A549 (cell line): ENCODE results near the gene TEAD4. TPM values are rescaled to one million over a fixed set of nuclear protein-coding genes. Genes with fewer than 3 reads are reported as not detected.

Source experiments
- ATAC-seq, 2 experiments: fragments of 200-7000 bp in 1 of 2; fragments of >200 bp in 1 of 2; cut with Nextera tagmentation in 1 of 2; cut with Tn5 transposase in 1 of 2; 3 replicates each; pipeline versions ENCODE4 v1.8.0 to v1.9.1; 2018 to 2020; ENCODE audit warnings: mild to moderate bottlenecking in 1 of 2, moderate library complexity in 1 of 2
- CTCF ChIA-PET: fragments of 300-600 bp; sonication (Branson Sonifier 250); formaldehyde crosslinking; extraction: SDS; loops from one replicate; lab custom pipeline; 2021; ENCODE audit warnings: antibody characterized with exemption, inconsistent platforms; lab: Yijun Ruan, JAX
- POLR2A ChIA-PET: fragments of 350-600 bp; formaldehyde crosslinking; extraction: SDS; loops from one replicate; lab custom pipeline; 2021; ENCODE audit warnings: antibody characterized with exemption, inconsistent platforms; lab: Yijun Ruan, JAX
- DNase-seq, 2 experiments: peaks; one replicate each; pipeline versions ENCODE4 v3.0.0 to v3.0.0-alpha.2; 2011 to 2016; ENCODE audit warnings: low read depth in 1 of 2, low spot score in 1 of 2
- FAIRE-seq: peaks from 2 replicates; lab custom pipeline; 2011; peaks lifted over from hg19 to GRCh38; lab: Jason Lieb, UNC
- H3K27ac ChIP-seq, 2 experiments: fragments of >200 bp; sonication (Bioruptor Twin); formaldehyde crosslinking; 3 replicates each; pipeline ENCODE4 v1.5.1; 2016 to 2017
- H3K4me1 ChIP-seq: fragments of >200 bp; sonication (Bioruptor Twin); formaldehyde crosslinking; 3 replicates; pipeline ENCODE4 v1.6.1; 2016
- H3K4me2 ChIP-seq: fragments of >200 bp; sonication (Bioruptor Twin); formaldehyde crosslinking; 3 replicates; pipeline ENCODE4 v1.6.1; 2016
- H3K4me3 ChIP-seq: fragments of >200 bp; sonication (Bioruptor Twin); formaldehyde crosslinking; 3 replicates; pipeline ENCODE4 v1.5.1; 2016
- H3K9me3 ChIP-seq: fragments of >200 bp; sonication (Bioruptor Twin); formaldehyde crosslinking; 3 replicates; pipeline ENCODE4 v1.6.1; 2016
- CEBPB ChIP-seq, 2 experiments: fragments of >200 bp in 1 of 2; sonication (Bioruptor Twin) in 1 of 2; formaldehyde crosslinking in 1 of 2; IDR thresholded peaks; 2 replicates each; pipeline ENCODE4 v1.6.1; 2012 to 2016
- EHMT2 ChIP-seq: fragments of 200-600 bp; sonication (generic); IDR thresholded peaks from 2 replicates; pipeline ENCODE4 v1.6.1; 2016; ENCODE audit warnings: antibody characterized with exemption, low read depth, mild to moderate bottlenecking, moderate library complexity
- HOXB13 ChIP-seq: fragments of 250-450 bp; sonication (Bioruptor Pico); IDR thresholded peaks from 2 replicates; pipeline ENCODE4 v1.5.0; 2020; ENCODE audit warnings: low read depth, mild to moderate bottlenecking, moderate library complexity
- NFE2L2 ChIP-seq: fragments of 150-350 bp; conservative IDR thresholded peaks from 2 replicates; pipeline ENCODE4 v1.6.1; 2014; ENCODE audit warnings: low read length
- PHF8 ChIP-seq: fragments of 200-600 bp; sonication (generic); IDR thresholded peaks from 2 replicates; pipeline ENCODE4 v1.6.1; 2016; ENCODE audit warnings: low read depth, mild to moderate bottlenecking, antibody characterized with exemption, moderate library complexity, borderline replicate concordance
- POLR2A ChIP-seq: IDR thresholded peaks from 2 replicates; pipeline ENCODE4 v1.6.1; 2012; ENCODE audit warnings: mild to moderate bottlenecking, low read length
- RAD21 ChIP-seq, 2 experiments: fragments of >200 bp in 1 of 2; sonication (Bioruptor Twin) in 1 of 2; formaldehyde crosslinking in 1 of 2; IDR thresholded peaks in 1 of 2; conservative IDR thresholded peaks in 1 of 2; 2 replicates in 1 of 2; 3 replicates in 1 of 2; pipeline ENCODE4 v1.6.1; 2012 to 2018; ENCODE audit warnings: inconsistent platforms in 1 of 2
- SMC3 ChIP-seq: fragments of >200 bp; sonication (Bioruptor Twin); formaldehyde crosslinking; IDR thresholded peaks from 3 replicates; pipeline ENCODE4 v1.6.1; 2018; ENCODE audit warnings: inconsistent platforms
- WGBS: methylation state at CpG from one replicate; pipeline ENCODE4 v1.1.6; 2017; ENCODE audit errors: missing lambda C conversion rate; 5-methylcytosine and 5-hydroxymethylcytosine counted together
- polyA plus RNA-seq, 4 experiments: library from polyadenylated mRNA; depleted of rRNA in 3 of 4; stranded (reverse); fragments of >200 nt; fragmentation: RNase III in 1 of 4; extraction: RNeasy Plus Mini Kit Qiagen cat#74134 plus additional on column Dnase treatment in 1 of 4; gene quantifications; 2 replicates in 3 of 4; 3 replicates in 1 of 4; pipeline ENCODE4 v1.2.3, GENCODE V29; 2011 to 2017
- TF ChIP-seq, protein P1 (sequence below): fragments of 200-600 bp; sonication (generic); IDR thresholded peaks from 2 replicates; pipeline ENCODE4 v1.6.1; 2016; ENCODE audit warnings: antibody characterized with exemption, mild to moderate bottlenecking, moderate library complexity
- TF ChIP-seq, protein P2 (sequence below): IDR thresholded peaks from 2 replicates; pipeline ENCODE4 v1.6.1; 2012; ENCODE audit warnings: low read depth, borderline replicate concordance
- TF ChIP-seq, protein P3 (sequence below): IDR thresholded peaks from 2 replicates; pipeline ENCODE4 v1.6.1; 2012
- TF ChIP-seq, protein P4 (sequence below): fragments of 250-450 bp; sonication (Bioruptor Pico); IDR thresholded peaks from 2 replicates; pipeline ENCODE4 v1.5.0; 2020; ENCODE audit warnings: low read depth, mild to moderate bottlenecking, moderate library complexity

Gene TEAD4
- polyA plus RNA-seq, 2 of the 4 experiments (the other 2 are of a cell fraction): 22.6 to 31.8 TPM

DNA sequence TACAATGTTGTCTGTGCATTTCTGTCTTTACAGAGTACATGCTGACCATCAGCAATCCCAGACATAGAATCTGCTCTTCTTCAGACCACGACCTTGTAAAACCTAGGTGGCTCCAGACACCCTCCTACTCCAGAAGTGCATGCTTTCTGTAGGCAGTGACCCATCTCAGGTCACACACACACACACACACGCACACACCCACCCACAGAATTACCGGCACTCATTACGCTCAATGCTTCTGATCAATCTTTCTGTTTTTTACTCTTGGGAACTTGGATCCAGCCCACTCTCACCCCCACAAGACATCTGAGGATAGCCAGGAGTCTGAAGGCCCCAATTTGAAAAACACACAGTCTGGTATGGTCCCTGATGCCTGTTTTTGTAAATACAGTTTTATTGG, 110.5 kb downstream of the TEAD4 start (continued):
- TF ChIP-seq, protein P1, sequence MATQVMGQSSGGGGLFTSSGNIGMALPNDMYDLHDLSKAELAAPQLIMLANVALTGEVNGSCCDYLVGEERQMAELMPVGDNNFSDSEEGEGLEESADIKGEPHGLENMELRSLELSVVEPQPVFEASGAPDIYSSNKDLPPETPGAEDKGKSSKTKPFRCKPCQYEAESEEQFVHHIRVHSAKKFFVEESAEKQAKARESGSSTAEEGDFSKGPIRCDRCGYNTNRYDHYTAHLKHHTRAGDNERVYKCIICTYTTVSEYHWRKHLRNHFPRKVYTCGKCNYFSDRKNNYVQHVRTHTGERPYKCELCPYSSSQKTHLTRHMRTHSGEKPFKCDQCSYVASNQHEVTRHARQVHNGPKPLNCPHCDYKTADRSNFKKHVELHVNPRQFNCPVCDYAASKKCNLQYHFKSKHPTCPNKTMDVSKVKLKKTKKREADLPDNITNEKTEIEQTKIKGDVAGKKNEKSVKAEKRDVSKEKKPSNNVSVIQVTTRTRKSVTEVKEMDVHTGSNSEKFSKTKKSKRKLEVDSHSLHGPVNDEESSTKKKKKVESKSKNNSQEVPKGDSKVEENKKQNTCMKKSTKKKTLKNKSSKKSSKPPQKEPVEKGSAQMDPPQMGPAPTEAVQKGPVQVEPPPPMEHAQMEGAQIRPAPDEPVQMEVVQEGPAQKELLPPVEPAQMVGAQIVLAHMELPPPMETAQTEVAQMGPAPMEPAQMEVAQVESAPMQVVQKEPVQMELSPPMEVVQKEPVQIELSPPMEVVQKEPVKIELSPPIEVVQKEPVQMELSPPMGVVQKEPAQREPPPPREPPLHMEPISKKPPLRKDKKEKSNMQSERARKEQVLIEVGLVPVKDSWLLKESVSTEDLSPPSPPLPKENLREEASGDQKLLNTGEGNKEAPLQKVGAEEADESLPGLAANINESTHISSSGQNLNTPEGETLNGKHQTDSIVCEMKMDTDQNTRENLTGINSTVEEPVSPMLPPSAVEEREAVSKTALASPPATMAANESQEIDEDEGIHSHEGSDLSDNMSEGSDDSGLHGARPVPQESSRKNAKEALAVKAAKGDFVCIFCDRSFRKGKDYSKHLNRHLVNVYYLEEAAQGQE: no peak
- no peak for TF ChIP-seq PHF8
- TF ChIP-seq NFE2L2: no peak
- TF ChIP-seq SMC3: no peak
- TF ChIP-seq HOXB13 (CRISPR knock-in tag): no peak
- no peak for TF ChIP-seq CEBPB (IDR thresholded peaks at IDR 0.05)
- TF ChIP-seq RAD21 (conservative IDR thresholded peaks at IDR 0.05 in 1 of 2, IDR thresholded peaks at IDR 0.05 in 1 of 2): no peak

DNA sequence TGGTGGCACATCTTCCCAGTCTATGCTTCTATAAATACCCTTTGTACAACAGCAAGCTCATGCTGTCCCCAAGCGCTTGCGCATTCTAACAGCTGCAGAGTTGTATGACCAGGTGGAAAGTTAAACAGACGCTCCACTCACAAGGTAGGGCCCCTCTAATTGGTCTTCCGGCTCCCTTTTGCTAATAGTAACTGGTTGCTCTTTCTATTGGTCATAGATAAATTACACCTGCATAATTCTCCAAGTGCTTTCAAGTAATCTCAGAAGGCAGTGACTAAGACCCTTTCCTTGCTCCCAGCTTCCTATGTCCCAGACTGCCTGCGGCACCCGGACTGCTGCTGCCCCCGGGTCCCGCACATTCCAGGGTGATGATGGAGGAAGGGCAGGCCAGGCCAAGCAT, 111.9 kb downstream of the TEAD4 start:
- 91% methylated on average over 8 of the region's 8 CpGs for WGBS
- Histone ChIP-seq H3K27ac (no peak overlapping the region), H3K9me3 (no peaks in the 10 kb centered on the region), H3K4me3 (no peak overlapping the region), H3K4me1 (peaks cover 1% of the 10 kb centered on the region; the same call in 2 of the 3 replicates), H3K4me2 (no peak overlapping the region)
- TF ChIP-seq, protein P2, sequence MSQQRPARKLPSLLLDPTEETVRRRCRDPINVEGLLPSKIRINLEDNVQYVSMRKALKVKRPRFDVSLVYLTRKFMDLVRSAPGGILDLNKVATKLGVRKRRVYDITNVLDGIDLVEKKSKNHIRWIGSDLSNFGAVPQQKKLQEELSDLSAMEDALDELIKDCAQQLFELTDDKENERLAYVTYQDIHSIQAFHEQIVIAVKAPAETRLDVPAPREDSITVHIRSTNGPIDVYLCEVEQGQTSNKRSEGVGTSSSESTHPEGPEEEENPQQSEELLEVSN: no peak
- no peak for TF ChIP-seq EHMT2
- TF ChIP-seq POLR2A: no peak
- TF ChIP-seq, protein P3, sequence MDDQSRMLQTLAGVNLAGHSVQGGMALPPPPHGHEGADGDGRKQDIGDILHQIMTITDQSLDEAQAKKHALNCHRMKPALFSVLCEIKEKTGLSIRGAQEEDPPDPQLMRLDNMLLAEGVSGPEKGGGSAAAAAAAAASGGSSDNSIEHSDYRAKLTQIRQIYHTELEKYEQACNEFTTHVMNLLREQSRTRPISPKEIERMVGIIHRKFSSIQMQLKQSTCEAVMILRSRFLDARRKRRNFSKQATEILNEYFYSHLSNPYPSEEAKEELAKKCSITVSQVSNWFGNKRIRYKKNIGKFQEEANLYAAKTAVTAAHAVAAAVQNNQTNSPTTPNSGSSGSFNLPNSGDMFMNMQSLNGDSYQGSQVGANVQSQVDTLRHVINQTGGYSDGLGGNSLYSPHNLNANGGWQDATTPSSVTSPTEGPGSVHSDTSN: no peak
- TF ChIP-seq, protein P1: no peak
- DNase-seq (no peak), ATAC-seq (no peak), FAIRE-seq (no peak)
- ChIA-PET POLR2A (no interaction called here), CTCF (interaction anchor here (1.0 to 10.6 kb wide), 4 partner anchors 16 to 229 kb away, joined by 3 to 127 read pairs (median 4); no protein-coding TSS in a partner anchor)

DNA sequence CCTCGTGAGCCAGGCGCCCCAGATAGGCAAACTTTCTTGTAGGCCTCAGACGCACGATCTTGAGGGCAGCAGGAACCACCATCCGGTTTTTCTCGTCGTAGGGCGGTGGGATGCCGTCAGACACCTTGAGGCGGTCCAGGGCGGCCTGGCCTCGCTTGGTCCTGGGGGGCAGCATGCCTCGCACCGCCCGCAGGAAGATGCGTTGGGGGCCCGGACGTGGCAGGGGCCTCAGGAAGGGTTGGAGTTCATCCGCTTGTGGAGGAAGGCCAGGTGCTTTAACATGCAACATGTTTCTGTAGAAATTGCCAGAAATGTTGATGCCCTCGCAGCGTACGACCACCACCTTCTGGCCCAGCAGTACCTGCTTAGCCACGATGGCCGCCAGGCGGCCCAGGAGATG, 112.5 kb downstream of the TEAD4 start:
- WGBS: 90% methylated on average over 25 of the region's 25 CpGs
- Histone ChIP-seq H3K4me3 (no peak overlapping the region), H3K4me2 (no peak overlapping the region), H3K9me3 (no peaks in the 10 kb centered on the region), H3K27ac (no peak overlapping the region), H3K4me1 (peaks cover 5% of the 10 kb centered on the region; the same call in 2 of the 3 replicates)
- ATAC-seq (no peak), DNase-seq (no peak), FAIRE-seq (no peak)
- TF ChIP-seq, protein P2: no peak
- TF ChIP-seq, protein P4, sequence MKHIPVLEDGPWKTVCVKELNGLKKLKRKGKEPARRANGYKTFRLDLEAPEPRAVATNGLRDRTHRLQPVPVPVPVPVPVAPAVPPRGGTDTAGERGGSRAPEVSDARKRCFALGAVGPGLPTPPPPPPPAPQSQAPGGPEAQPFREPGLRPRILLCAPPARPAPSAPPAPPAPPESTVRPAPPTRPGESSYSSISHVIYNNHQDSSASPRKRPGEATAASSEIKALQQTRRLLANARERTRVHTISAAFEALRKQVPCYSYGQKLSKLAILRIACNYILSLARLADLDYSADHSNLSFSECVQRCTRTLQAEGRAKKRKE (CRISPR knock-in tag): no peak
- CTCF ChIA-PET: interaction anchor here (1.6 to 10.6 kb wide), 3 partner anchors 63 to 203 kb away, joined by 3 to 127 read pairs (median 21); no protein-coding TSS in a partner anchor
- POLR2A ChIA-PET: no interaction called here
